Nephron (organoid): Measurements from ENCODE around the gene SLC26A5.

Experiments used
- H3K27ac Mint-ChIP-seq, 3 experiments: 2 replicates each; pipeline ENCODE4 v1.8.0; 2020; ENCODE audit warnings: mixed read lengths in 3 of 3, mild to moderate bottlenecking in 2 of 3, moderate library complexity in 1 of 3
- H3K27me3 Mint-ChIP-seq: 2 replicates; pipeline ENCODE4 v1.8.0; 2021; ENCODE audit warnings: low read depth, mild to moderate bottlenecking, moderate library complexity, mixed read lengths
- H3K36me3 Mint-ChIP-seq: 2 replicates; pipeline ENCODE4 v1.8.0; 2020; ENCODE audit warnings: low read depth, mixed read lengths
- H3K4me1 Mint-ChIP-seq: 2 replicates; pipeline ENCODE4 v1.8.0; 2020; ENCODE audit warnings: mixed read lengths
- H3K4me3 Mint-ChIP-seq, 3 experiments: 2 replicates each; pipeline ENCODE4 v1.8.0; 2020; ENCODE audit warnings: mild to moderate bottlenecking in 3 of 3, mixed read lengths in 3 of 3, moderate library complexity in 2 of 3
- H3K9me3 Mint-ChIP-seq: 2 replicates; pipeline ENCODE4 v1.8.0; 2020; ENCODE audit warnings: mixed read lengths
- TF ChIP-seq, protein P1 (sequence below), 3 experiments: fragments of 200-600 bp; sonication (generic); IDR thresholded peaks; one replicate each; pipeline ENCODE4 v1.5.0; 2021; ENCODE audit warnings: antibody characterized with exemption in 3 of 3; ENCODE audit not compliant: unreplicated experiment in 3 of 3

The SLC26A5 gene

DNA sequence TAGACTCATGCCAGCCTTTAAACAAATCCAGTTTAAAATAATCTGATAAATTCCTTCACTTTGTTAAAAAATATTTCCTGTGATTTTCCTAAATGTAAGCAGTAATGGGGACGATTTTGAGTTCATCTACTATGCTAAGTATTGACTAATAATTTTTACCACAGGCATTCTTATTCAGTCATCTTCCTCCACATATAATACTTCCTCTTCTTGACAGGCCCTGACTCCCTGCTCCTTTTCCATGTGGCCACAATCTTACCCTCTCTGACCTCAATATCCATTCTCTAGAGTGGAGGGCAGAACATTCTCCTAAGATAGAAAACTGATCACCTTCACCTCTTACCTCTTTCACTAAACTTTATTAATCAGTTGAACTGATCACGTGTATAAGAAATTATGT lies 109.2 kb downstream of the SLC26A5 start:
- Mint-ChIP-seq H3K9me3 (no peaks in the 10 kb centered on the region), H3K27ac (no peak overlapping the region), H3K4me3 (no peak overlapping the region), H3K27me3 (no peaks in the 10 kb centered on the region), H3K36me3 (peaks cover 65% of the 10 kb centered on the region), H3K4me1 (peaks cover 7% of the 10 kb centered on the region)
- TF ChIP-seq, protein P1, sequence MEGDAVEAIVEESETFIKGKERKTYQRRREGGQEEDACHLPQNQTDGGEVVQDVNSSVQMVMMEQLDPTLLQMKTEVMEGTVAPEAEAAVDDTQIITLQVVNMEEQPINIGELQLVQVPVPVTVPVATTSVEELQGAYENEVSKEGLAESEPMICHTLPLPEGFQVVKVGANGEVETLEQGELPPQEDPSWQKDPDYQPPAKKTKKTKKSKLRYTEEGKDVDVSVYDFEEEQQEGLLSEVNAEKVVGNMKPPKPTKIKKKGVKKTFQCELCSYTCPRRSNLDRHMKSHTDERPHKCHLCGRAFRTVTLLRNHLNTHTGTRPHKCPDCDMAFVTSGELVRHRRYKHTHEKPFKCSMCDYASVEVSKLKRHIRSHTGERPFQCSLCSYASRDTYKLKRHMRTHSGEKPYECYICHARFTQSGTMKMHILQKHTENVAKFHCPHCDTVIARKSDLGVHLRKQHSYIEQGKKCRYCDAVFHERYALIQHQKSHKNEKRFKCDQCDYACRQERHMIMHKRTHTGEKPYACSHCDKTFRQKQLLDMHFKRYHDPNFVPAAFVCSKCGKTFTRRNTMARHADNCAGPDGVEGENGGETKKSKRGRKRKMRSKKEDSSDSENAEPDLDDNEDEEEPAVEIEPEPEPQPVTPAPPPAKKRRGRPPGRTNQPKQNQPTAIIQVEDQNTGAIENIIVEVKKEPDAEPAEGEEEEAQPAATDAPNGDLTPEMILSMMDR (IDR thresholded peaks at IDR 0.05; ENCODE audit: unreplicated experiment in 3 of 3), result no peak

DNA sequence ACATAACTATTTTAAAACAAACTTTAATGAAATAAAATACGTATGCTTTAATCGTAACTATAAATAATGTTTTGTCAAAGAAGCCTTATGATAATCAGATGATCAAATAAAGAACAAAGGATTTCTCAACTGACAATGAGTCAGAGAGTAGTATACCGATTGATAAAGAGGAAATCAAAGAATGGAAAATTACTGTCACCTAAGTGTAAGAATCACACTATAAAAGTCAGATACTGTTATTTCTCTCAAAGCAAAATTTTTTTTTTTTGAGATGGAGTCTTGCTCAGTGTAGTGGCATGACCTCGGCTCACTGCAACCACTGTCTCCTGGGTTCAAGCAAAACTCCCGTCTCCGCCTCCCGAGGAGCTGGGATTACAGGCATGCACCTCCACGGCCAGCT lies 120.3 kb downstream of the SLC26A5 start:
- TF ChIP-seq, protein P1 (IDR thresholded peaks at IDR 0.05; ENCODE audit: unreplicated experiment in 3 of 3), result no peak
- Mint-ChIP-seq H3K4me3 (no peak overlapping the region), H3K27ac (no peak overlapping the region), H3K27me3 (no peaks in the 10 kb centered on the region), H3K4me1 (no peaks in the 10 kb centered on the region), H3K9me3 (no peaks in the 10 kb centered on the region), H3K36me3 (peaks cover 40% of the 10 kb centered on the region)
